Measurements from ENCODE around the gene PRAMEF5.
"Not testable (repeated sequence)": the region's sequence is repeated elsewhere in the genome, so short reads cannot be mapped to it uniquely, and the experiment has no call there.

Gene PRAMEF5

DNA sequence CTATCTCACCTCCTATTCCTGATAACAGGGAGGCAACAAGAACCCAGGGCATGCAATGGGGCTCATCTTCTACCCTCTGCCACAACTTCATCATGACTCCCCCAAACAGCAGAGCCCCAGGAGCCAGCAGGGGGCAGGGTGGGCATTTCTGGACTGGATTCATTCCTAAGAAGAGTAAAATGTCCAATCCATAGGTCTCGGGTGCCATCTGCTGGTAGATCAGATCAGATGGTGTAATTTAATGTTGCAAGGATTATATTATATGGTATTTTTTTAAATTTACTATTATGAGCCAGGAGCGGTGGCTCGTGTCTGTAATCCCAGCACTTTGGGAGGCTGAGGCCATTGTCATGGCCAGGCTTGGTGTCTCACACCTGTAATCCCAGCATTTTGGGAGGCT lies 11.1 kb downstream of the PRAMEF5 start:
- not testable (repeated sequence) for H2BK120ac ChIP-seq (ENCODE audit: insufficient read depth, low read length, poor library complexity); H3K4me1 ChIP-seq (ENCODE audit: control insufficient read depth in 1 of 2, insufficient read depth in 2 of 2, low read length in 2 of 2); H4K91ac ChIP-seq (ENCODE audit: low read depth, low read length); H3K18ac ChIP-seq (ENCODE audit: low read length); H2BK5ac ChIP-seq (ENCODE audit: low read depth, low read length, poor library complexity); H3K27ac ChIP-seq (ENCODE audit: low read depth, low read length); H3K23ac ChIP-seq (ENCODE audit: low read length); H3K36me3 ChIP-seq (ENCODE audit: control insufficient read depth in 1 of 2, insufficient read depth in 2 of 2, low read length in 2 of 2); H2AFZ ChIP-seq (ENCODE audit: insufficient read depth, low read length, poor library complexity); H3K9me3 ChIP-seq (ENCODE audit: insufficient read depth, low read depth, low read length); H3K27me3 ChIP-seq (ENCODE audit: insufficient read depth, low read length); H4K12ac ChIP-seq (ENCODE audit: low read depth, low read length); H3K4ac ChIP-seq (ENCODE audit: low read depth, low read length); H3K4me2 ChIP-seq (ENCODE audit: low read length); H2BK12ac ChIP-seq (ENCODE audit: low read length); DNase-seq; H4K8ac ChIP-seq (ENCODE audit: low read depth, low read length); H3K79me1 ChIP-seq (ENCODE audit: low read length); H3K4me3 ChIP-seq (ENCODE audit: low read depth, low read length); H3K9ac ChIP-seq (ENCODE audit: low read length); H2AK5ac ChIP-seq (ENCODE audit: low read length); H3K14ac ChIP-seq (ENCODE audit: low read length); H3K79me2 ChIP-seq (ENCODE audit: control insufficient read depth, insufficient read depth, low read length, poor library complexity)
- no CpG with 5 or more reads among the region's 3 CpGs for WGBS (ENCODE audit: extremely low coverage, insufficient coverage, insufficient read length)

DNA sequence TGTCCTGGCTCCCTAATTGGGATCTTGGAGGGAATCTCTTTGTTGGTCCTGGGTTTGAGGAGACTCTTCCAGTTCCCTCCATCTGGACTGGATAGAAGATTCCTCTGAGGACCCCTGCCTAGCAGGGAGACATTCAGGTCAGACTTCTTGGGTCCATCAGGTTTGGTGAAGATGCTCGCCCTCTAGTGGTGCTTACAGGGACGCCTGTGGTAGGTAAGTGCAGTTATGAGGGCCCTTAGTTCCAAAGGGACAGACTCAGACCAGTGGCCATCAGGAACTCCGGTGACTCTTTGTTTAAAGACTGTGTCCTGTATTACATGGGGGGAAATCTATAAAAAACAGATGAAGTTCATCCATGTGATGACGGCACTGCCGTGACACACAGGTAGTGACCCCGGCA lies 23.0 kb downstream of the PRAMEF5 start:
- not testable (repeated sequence) for H3K9ac ChIP-seq (ENCODE audit: low read length); H3K14ac ChIP-seq (ENCODE audit: low read length); H3K4ac ChIP-seq (ENCODE audit: low read depth, low read length); H3K4me3 ChIP-seq (ENCODE audit: low read depth, low read length); H3K27ac ChIP-seq (ENCODE audit: low read depth, low read length); H3K27me3 ChIP-seq (ENCODE audit: insufficient read depth, low read length); H4K8ac ChIP-seq (ENCODE audit: low read depth, low read length); H4K91ac ChIP-seq (ENCODE audit: low read depth, low read length); H3K18ac ChIP-seq (ENCODE audit: low read length); H2BK120ac ChIP-seq (ENCODE audit: insufficient read depth, low read length, poor library complexity); H3K79me2 ChIP-seq (ENCODE audit: control insufficient read depth, insufficient read depth, low read length, poor library complexity); H2AK5ac ChIP-seq (ENCODE audit: low read length); H2AFZ ChIP-seq (ENCODE audit: insufficient read depth, low read length, poor library complexity); H4K12ac ChIP-seq (ENCODE audit: low read depth, low read length); H2BK12ac ChIP-seq (ENCODE audit: low read length); H3K9me3 ChIP-seq (ENCODE audit: insufficient read depth, low read depth, low read length); H3K23ac ChIP-seq (ENCODE audit: low read length); H2BK5ac ChIP-seq (ENCODE audit: low read depth, low read length, poor library complexity); H3K4me1 ChIP-seq (ENCODE audit: control insufficient read depth in 1 of 2, insufficient read depth in 2 of 2, low read length in 2 of 2); H3K36me3 ChIP-seq (ENCODE audit: control insufficient read depth in 1 of 2, insufficient read depth in 2 of 2, low read length in 2 of 2); H3K4me2 ChIP-seq (ENCODE audit: low read length); H3K79me1 ChIP-seq (ENCODE audit: low read length)
- peak in 1 of 2 donors; percentile 3 for DNase-seq
- WGBS (ENCODE audit: extremely low coverage, insufficient coverage, insufficient read length): no CpG with 5 or more reads among the region's 6 CpGs

DNA sequence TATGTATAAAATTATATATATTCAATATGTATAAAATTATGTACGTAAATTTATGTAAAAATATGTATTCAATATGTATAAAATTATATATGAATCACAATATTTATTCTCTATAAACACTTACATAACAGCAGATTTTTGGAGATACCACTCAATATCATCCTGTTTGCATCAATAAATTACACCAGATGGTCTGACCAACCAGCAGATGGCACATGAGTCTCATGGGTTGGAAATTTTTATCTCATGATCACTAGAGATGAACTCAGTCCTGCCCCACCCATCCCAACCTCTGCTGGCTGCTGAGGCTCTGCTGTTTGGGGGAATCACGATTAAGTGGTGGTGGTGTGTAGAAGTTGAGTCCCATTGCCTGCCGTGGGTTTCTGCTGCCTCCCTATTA lies 25.6 kb downstream of the PRAMEF5 start:
- H3K18ac ChIP-seq (ENCODE audit: low read length); H2BK12ac ChIP-seq (ENCODE audit: low read length); H2BK5ac ChIP-seq (ENCODE audit: low read depth, low read length, poor library complexity); H3K27me3 ChIP-seq (ENCODE audit: insufficient read depth, low read length); H3K23ac ChIP-seq (ENCODE audit: low read length); H3K9me3 ChIP-seq (ENCODE audit: insufficient read depth, low read depth, low read length); H3K79me1 ChIP-seq (ENCODE audit: low read length); H3K4me3 ChIP-seq (ENCODE audit: low read depth, low read length); H2AK5ac ChIP-seq (ENCODE audit: low read length); H4K12ac ChIP-seq (ENCODE audit: low read depth, low read length); H3K4ac ChIP-seq (ENCODE audit: low read depth, low read length); H3K27ac ChIP-seq (ENCODE audit: low read depth, low read length); H2AFZ ChIP-seq (ENCODE audit: insufficient read depth, low read length, poor library complexity); H3K36me3 ChIP-seq (ENCODE audit: control insufficient read depth in 1 of 2, insufficient read depth in 2 of 2, low read length in 2 of 2); H2BK120ac ChIP-seq (ENCODE audit: insufficient read depth, low read length, poor library complexity); H4K8ac ChIP-seq (ENCODE audit: low read depth, low read length); H3K4me2 ChIP-seq (ENCODE audit: low read length); H3K4me1 ChIP-seq (ENCODE audit: control insufficient read depth in 1 of 2, insufficient read depth in 2 of 2, low read length in 2 of 2); H3K79me2 ChIP-seq (ENCODE audit: control insufficient read depth, insufficient read depth, low read length, poor library complexity); H3K14ac ChIP-seq (ENCODE audit: low read length); H3K9ac ChIP-seq (ENCODE audit: low read length); DNase-seq; H4K91ac ChIP-seq (ENCODE audit: low read depth, low read length): not testable (repeated sequence)
- no CpG with 5 or more reads among the region's 3 CpGs for WGBS (ENCODE audit: extremely low coverage, insufficient coverage, insufficient read length)

DNA sequence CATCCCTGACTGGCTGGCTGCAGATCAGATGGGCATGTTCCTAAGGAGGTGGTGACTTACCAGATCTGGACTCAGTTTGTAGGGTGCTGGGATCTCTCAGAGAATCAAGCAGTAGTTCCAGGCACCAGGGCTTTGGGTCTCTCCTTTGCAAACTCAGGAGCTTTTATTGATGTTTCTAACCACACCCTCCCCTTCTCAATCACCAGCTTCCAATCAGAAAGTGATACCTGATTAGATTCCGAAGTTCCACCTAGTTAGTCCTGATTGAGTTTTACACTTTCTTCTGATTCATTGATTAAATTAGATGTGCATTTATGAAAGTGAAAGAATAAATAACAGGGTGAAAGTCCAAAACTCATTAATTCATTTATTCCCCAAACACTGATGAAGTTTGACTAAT lies 31.0 kb downstream of the PRAMEF5 start, which contains the start of gene PRAMEF8:
PRAMEF8 (minus strand) TSS at position 101 of the 400 bp plus-strand sequence. CDS start 1,046 bp downstream, outside the sequence.
- not testable (repeated sequence) for H3K4me2 ChIP-seq (ENCODE audit: low read length); H2BK5ac ChIP-seq (ENCODE audit: low read depth, low read length, poor library complexity); H2BK12ac ChIP-seq (ENCODE audit: low read length); DNase-seq; H3K79me1 ChIP-seq (ENCODE audit: low read length); H2AK5ac ChIP-seq (ENCODE audit: low read length); H2AFZ ChIP-seq (ENCODE audit: insufficient read depth, low read length, poor library complexity); H3K27me3 ChIP-seq (ENCODE audit: insufficient read depth, low read length); H3K18ac ChIP-seq (ENCODE audit: low read length); H4K91ac ChIP-seq (ENCODE audit: low read depth, low read length); H3K36me3 ChIP-seq (ENCODE audit: control insufficient read depth in 1 of 2, insufficient read depth in 2 of 2, low read length in 2 of 2); H4K12ac ChIP-seq (ENCODE audit: low read depth, low read length); H4K8ac ChIP-seq (ENCODE audit: low read depth, low read length); H3K27ac ChIP-seq (ENCODE audit: low read depth, low read length); H3K4ac ChIP-seq (ENCODE audit: low read depth, low read length); H2BK120ac ChIP-seq (ENCODE audit: insufficient read depth, low read length, poor library complexity); H3K14ac ChIP-seq (ENCODE audit: low read length); H3K4me1 ChIP-seq (ENCODE audit: control insufficient read depth in 1 of 2, insufficient read depth in 2 of 2, low read length in 2 of 2); H3K9ac ChIP-seq (ENCODE audit: low read length); H3K23ac ChIP-seq (ENCODE audit: low read length); H3K9me3 ChIP-seq (ENCODE audit: insufficient read depth, low read depth, low read length); H3K4me3 ChIP-seq (ENCODE audit: low read depth, low read length); H3K79me2 ChIP-seq (ENCODE audit: control insufficient read depth, insufficient read depth, low read length, poor library complexity)
- no CpG with 5 or more reads among the region's 1 CpG for WGBS (ENCODE audit: extremely low coverage, insufficient coverage, insufficient read length)
